Motor neuron (in vitro differentiated cells): ENCODE results near the gene NFYC. TPM values are rescaled to one million over a fixed set of nuclear protein-coding genes. Genes with fewer than 3 reads are reported as not detected.

ENCODE experiments used
- ATAC-seq, 8 experiments: fragments of 200-7000 bp; cut with Tn5 transposase; replicated peaks in 6 of 8; 2 replicates each; pipeline ENCODE4 v1.8.0; 2021; ENCODE audit warnings: mild to moderate bottlenecking in 8 of 8, moderate library complexity in 8 of 8
- H3K27ac ChIP-seq, 2 donors: fragments of 250-450 bp; sonication (Bioruptor Pico); 2 replicates each; pipeline ENCODE4 v1.9.0; 2021; ENCODE audit warnings: antibody characterized with exemption in 2 of 2, mild to moderate bottlenecking in 2 of 2, moderate library complexity in 1 of 2
- H3K4me1 ChIP-seq, 2 donors: fragments of 250-450 bp; sonication (Bioruptor Pico); replicated peaks in 1 of 2; 2 replicates each; pipeline ENCODE4 v1.6.1; 2021; ENCODE audit warnings: antibody characterized with exemption in 2 of 2, mild to moderate bottlenecking in 2 of 2, moderate library complexity in 1 of 2
- H3K4me3 ChIP-seq, 5 donors: fragments of 250-450 bp; sonication (Bioruptor Pico); 2 replicates each; pipeline ENCODE4 v1.9.0; 2021; ENCODE audit warnings: antibody characterized with exemption in 5 of 5, mild to moderate bottlenecking in 5 of 5, moderate library complexity in 4 of 5
- whole genome bisulfite sequencing, 10 experiments: fragments of 450-650 bp; shearing (Covaris generic); methylation state at CpG; one replicate each; pipeline ENCODE4 v1.0.0; 2022; 5-methylcytosine and 5-hydroxymethylcytosine counted together
- in situ Hi-C, 9 experiments: fragments of 400-800 bp; cut with MboI; loops; one replicate each; pipeline ENCODE4 v1.15.0; 2021; ENCODE audit warnings: low sequenced_read_pairs in 9 of 9, low pct_unique_long_range_greater_than_20kb in 2 of 9; ENCODE audit not compliant: unreplicated experiment in 9 of 9
- total RNA-seq, 8 experiments: library from RNA; unstranded; fragments of 300-600 nt; gene quantifications; 2 replicates each; pipeline versions ENCODE4 v1.2.3 to v1.2.4, GENCODE V29; 2022

Gene NFYC
- total RNA-seq, 8 experiments from 2014 or later: 30.0 to 83.7 (median 65.7) TPM

GRCh38 chr1:40798366-40799281, 107.1 kb downstream of the NFYC start:
- WGBS, 10 experiments: 17 to 95% (median 86%) methylated on average over 1 to 7 of the region's 8 CpGs; no CpG with 5 or more reads in 4 of the 10 experiments
- Histone ChIP-seq H3K27ac (no peak overlapping the region), H3K4me3 (no peak overlapping the region), H3K4me1 (peaks cover 6 to 40% of the 10 kb centered on the region in 2 donors)
- ATAC-seq: peak in 4 of 8 experiments; percentile 10 to 69 (median 40)
- in situ Hi-C loops: loop anchor here in 1 of 9 experiments (10.0 kb wide), 1 partner anchor 56 kb away; no protein-coding TSS in a partner anchor

GRCh38 chr1:40799351-40799867, 107.9 kb downstream of the NFYC start:
- ATAC-seq: peak in 4 of 8 experiments; percentile 15 to 68 (median 34)
- peaks cover 6 to 40% of the 10 kb centered on the region in 2 donors for H3K4me1 ChIP-seq
- no peak overlapping the region for H3K4me3 ChIP-seq
- in situ Hi-C loops: loop anchor here in 1 of 9 experiments (10.0 kb wide), 1 partner anchor 55 kb away; no protein-coding TSS in a partner anchor
- 0 to 60% (median 21%) methylated on average over 1 to 6 of the region's 9 CpGs; no CpG with 5 or more reads in 4 of the 10 experiments for WGBS, 10 experiments
- no peak overlapping the region for H3K27ac ChIP-seq

- no peak overlapping the region for H3K4me3 ChIP-seq
- WGBS, 10 experiments: 69 to 80% (median 73%) methylated on average over 1 to 2 of the region's 3 CpGs; no CpG with 5 or more reads in 7 of the 10 experiments
- in situ Hi-C loops: no loop called here
- no peak for ATAC-seq
- peaks cover 6 to 46% of the 10 kb centered on the region in 2 donors for H3K4me1 ChIP-seq
- H3K27ac ChIP-seq: no peak overlapping the region
Measured at GRCh38 chr1:40801742-40802077, 110.2 kb downstream of the NFYC start.

- in situ Hi-C loops: no loop called here
- peak in 7 of 8 experiments; percentile 39 to 91 (median 70) for ATAC-seq
- peak overlapping the region in 3 of 5 donors; percentile 6 to 19 (median 7) for H3K4me3 ChIP-seq
- no peak overlapping the region for H3K27ac ChIP-seq
- peaks cover 10 to 51% of the 10 kb centered on the region in 2 donors for H3K4me1 ChIP-seq
- 0 to 21% (median 12%) methylated on average over 1 to 19 of the region's 56 CpGs; no CpG with 5 or more reads in 4 of the 10 experiments for WGBS, 10 experiments
Measured at GRCh38 chr1:40802078-40802741, 110.7 kb downstream of the NFYC start.

GRCh38 chr1:40802742-40803113, 111.2 kb downstream of the NFYC start:
- no peak for ATAC-seq
- in situ Hi-C loops: no loop called here
- H3K27ac ChIP-seq: no peak overlapping the region
- no peak overlapping the region for H3K4me3 ChIP-seq
- WGBS, 10 experiments: 0 to 67% (median 34%) methylated on average over 1 to 3 of the region's 4 CpGs; no CpG with 5 or more reads in 5 of the 10 experiments
- H3K4me1 ChIP-seq: peaks cover 14 to 56% of the 10 kb centered on the region in 2 donors

- Histone ChIP-seq H3K4me3 (no peak overlapping the region), H3K4me1 (peaks cover 14 to 63% of the 10 kb centered on the region in 2 donors), H3K27ac (no peak overlapping the region)
- no peak for ATAC-seq
- 33 to 100% (median 80%) methylated on average over 1 to 2 of the region's 3 CpGs; no CpG with 5 or more reads in 6 of the 10 experiments for WGBS, 10 experiments
- in situ Hi-C loops: no loop called here
Measured at GRCh38 chr1:40803447-40803846, 111.9 kb downstream of the NFYC start.

GRCh38 chr1:40803902-40804301, 112.4 kb downstream of the NFYC start:
- in situ Hi-C loops: no loop called here
- H3K4me1 ChIP-seq: peaks cover 14 to 63% of the 10 kb centered on the region in 2 donors
- ATAC-seq: no peak
- H3K27ac ChIP-seq: no peak overlapping the region
- H3K4me3 ChIP-seq: no peak overlapping the region
- 21 to 64% (median 45%) methylated on average over 1 to 2 of the region's 2 CpGs; no CpG with 5 or more reads in 6 of the 10 experiments for WGBS, 10 experiments

- peaks cover 10 to 45% of the 10 kb centered on the region in 2 donors for H3K4me1 ChIP-seq
- H3K4me3 ChIP-seq: no peak overlapping the region
- 0 to 100% (median 88%) methylated on average over 1 to 3 of the region's 3 CpGs; no CpG with 5 or more reads in 3 of the 10 experiments for WGBS, 10 experiments
- in situ Hi-C loops: no loop called here
- ATAC-seq: no peak
- H3K27ac ChIP-seq: no peak overlapping the region
Measured at GRCh38 chr1:40806240-40806639, 114.7 kb downstream of the NFYC start.

- in situ Hi-C loops: no loop called here
- peaks cover 10 to 39% of the 10 kb centered on the region in 2 donors for H3K4me1 ChIP-seq
- 26 to 100% (median 68%) methylated on average over 1 to 14 of the region's 20 CpGs; no CpG with 5 or more reads in 2 of the 10 experiments for WGBS, 10 experiments
- peak in 7 of 8 experiments; percentile 11 to 72 (median 48) for ATAC-seq
- H3K4me3 ChIP-seq: no peak overlapping the region
- no peak overlapping the region for H3K27ac ChIP-seq
Measured at GRCh38 chr1:40806731-40807695, 115.5 kb downstream of the NFYC start.

GRCh38 chr1:40808002-40808401, 116.5 kb downstream of the NFYC start:
- H3K27ac ChIP-seq: no peak overlapping the region
- ATAC-seq: peak in 2 of 8 experiments; percentile 18 to 29
- WGBS, 10 experiments: 42 to 100% (median 80%) methylated on average over 1 to 3 of the region's 3 CpGs; no CpG with 5 or more reads in 5 of the 10 experiments
- in situ Hi-C loops: no loop called here
- peaks cover 10 to 32% of the 10 kb centered on the region in 2 donors for H3K4me1 ChIP-seq
- no peak overlapping the region for H3K4me3 ChIP-seq

- no peak for ATAC-seq
- Histone ChIP-seq H3K27ac (no peak overlapping the region), H3K4me3 (no peak overlapping the region), H3K4me1 (peaks cover 10 to 32% of the 10 kb centered on the region in 2 donors)
- in situ Hi-C loops: no loop called here
- 64 to 100% (median 96%) methylated on average over 1 to 2 of the region's 3 CpGs; no CpG with 5 or more reads in 4 of the 10 experiments for WGBS, 10 experiments
Measured at GRCh38 chr1:40808444-40808843, 116.9 kb downstream of the NFYC start.

- no peak overlapping the region for H3K27ac ChIP-seq
- WGBS, 10 experiments: 29 to 100% (median 83%) methylated on average over 2 to 6 of the region's 6 CpGs; no CpG with 5 or more reads in 1 of the 10 experiments
- H3K4me3 ChIP-seq: no peak overlapping the region
- no peak for ATAC-seq
- in situ Hi-C loops: no loop called here
- peaks cover 10 to 32% of the 10 kb centered on the region in 2 donors for H3K4me1 ChIP-seq
Measured at GRCh38 chr1:40808909-40809308, 117.4 kb downstream of the NFYC start.
